Naive thymus-derived CD8-positive, alpha-beta T cell (primary cell): Measurements from ENCODE around the gene MTSS2. TPM values are rescaled to one million over a fixed set of nuclear protein-coding genes. Genes with fewer than 3 reads are reported as not detected.
"Not testable (repeated sequence)": the region's sequence is repeated elsewhere in the genome, so short reads cannot be mapped to it uniquely, and the experiment has no call there.

Experiments
- ATAC-seq, 2 donors: fragments of 150-1000 bp; cut with Tn5 transposase in 1 of 2; sonication (Bioruptor Pico), chemical (Tn5 transposase) in 1 of 2; 1 replicate in 1 of 2; 2 replicates in 1 of 2; pipeline ENCODE4 v1.10.0; 2021; ENCODE audit warnings: mild to moderate bottlenecking in 2 of 2, moderate library complexity in 2 of 2
- POLR2A ChIA-PET: fragments of 350-600 bp; sonication (Branson Sonifier 250); formaldehyde crosslinking; loops from one replicate; lab custom pipeline; 2021; ENCODE audit warnings: antibody characterized with exemption; lab: Charles Lee
- DNase-seq, 10 donors: peaks; one replicate each; pipeline versions ENCODE4 v3.0.0 to v3.0.0-alpha.2; 2020 to 2022
- H3K27ac Mint-ChIP-seq, 10 donors: one replicate each; pipeline ENCODE4 v1.8.0; 2020 to 2022; ENCODE audit warnings: mild to moderate bottlenecking in 10 of 10, mixed read lengths in 10 of 10, moderate library complexity in 4 of 10, inconsistent platforms in 1 of 10
- H3K27me3 Mint-ChIP-seq, 5 donors: one replicate each; pipeline ENCODE4 v1.8.0; 2021 to 2022; ENCODE audit warnings: mixed read lengths in 5 of 5
- H3K36me3 Mint-ChIP-seq, 3 donors: one replicate each; pipeline ENCODE4 v1.8.0; 2020 to 2022; ENCODE audit warnings: mixed read lengths in 3 of 3, mild to moderate bottlenecking in 2 of 3, inconsistent platforms in 1 of 3
- H3K4me1 Mint-ChIP-seq, 4 donors: one replicate each; pipeline ENCODE4 v1.8.0; 2021 to 2022; ENCODE audit warnings: mixed read lengths in 4 of 4
- H3K4me3 Mint-ChIP-seq, 10 donors: one replicate each; pipeline ENCODE4 v1.8.0; 2020 to 2022; ENCODE audit warnings: mild to moderate bottlenecking in 10 of 10, mixed read lengths in 10 of 10, moderate library complexity in 6 of 10, inconsistent platforms in 1 of 10
- H3K9me3 Mint-ChIP-seq, 9 donors: one replicate each; pipeline ENCODE4 v1.8.0; 2020 to 2022; ENCODE audit warnings: mixed read lengths in 9 of 9, mild to moderate bottlenecking in 3 of 9, inconsistent platforms in 1 of 9, moderate library complexity in 1 of 9
- polyA plus RNA-seq, 3 donors: library from polyadenylated mRNA; unstranded; fragments of 300-500 nt; fragmentation: Illumina TruSeq; gene quantifications; one replicate each; pipeline ENCODE4 v1.2.3, GENCODE V29; 2021
- total RNA-seq, 8 experiments: library from RNA in 2 of 8; stranded (reverse) in 2 of 8; gene quantifications; one replicate each; pipeline ENCODE4 v1.2.3 and lab custom pipeline; 2021 to 2026

MTSS2 gene
- total and polyA plus RNA-seq, 5 experiments from 2014 or later = 0.28 to 26.8 (median 23.3) TPM; not detected in 2

DNA sequence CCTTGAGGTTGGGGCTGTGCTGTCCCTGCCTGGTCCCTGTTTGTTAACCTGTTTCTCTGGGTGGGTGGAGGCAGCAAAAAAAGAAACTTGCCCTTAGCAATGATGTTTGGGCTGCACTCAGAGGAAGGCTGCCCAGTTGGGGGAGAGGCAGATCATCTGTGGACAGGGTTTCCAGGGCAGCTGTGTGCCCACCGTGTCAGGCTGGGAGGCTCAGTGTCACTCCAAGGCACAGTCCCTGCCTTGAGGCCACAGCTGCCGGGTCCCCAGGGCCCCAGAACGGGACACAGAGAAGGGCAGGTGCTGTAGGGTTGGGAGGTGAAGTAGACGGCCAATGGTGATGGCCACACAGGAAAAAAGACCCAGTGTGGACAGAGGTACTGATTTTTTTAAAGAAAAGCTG, 35.6 kb downstream of the MTSS2 start:
- DNase-seq (no peak), ATAC-seq (no peak)
- Mint-ChIP-seq H3K27ac (no peak overlapping the region), H3K36me3 (no peaks in the 10 kb centered on the region), H3K4me1 (peaks cover 2 to 6% (median 3%) of the 10 kb centered on the region in 4 donors), H3K27me3 (peaks cover 0 to 2% (median 0%) of the 10 kb centered on the region in 5 donors), H3K4me3 (no peak overlapping the region), H3K9me3 (no peaks in the 10 kb centered on the region)
- POLR2A ChIA-PET = interaction anchor here (0.6 kb wide), 1 partner anchor 485 kb away, joined by 4 read pairs; no protein-coding TSS in a partner anchor

DNA sequence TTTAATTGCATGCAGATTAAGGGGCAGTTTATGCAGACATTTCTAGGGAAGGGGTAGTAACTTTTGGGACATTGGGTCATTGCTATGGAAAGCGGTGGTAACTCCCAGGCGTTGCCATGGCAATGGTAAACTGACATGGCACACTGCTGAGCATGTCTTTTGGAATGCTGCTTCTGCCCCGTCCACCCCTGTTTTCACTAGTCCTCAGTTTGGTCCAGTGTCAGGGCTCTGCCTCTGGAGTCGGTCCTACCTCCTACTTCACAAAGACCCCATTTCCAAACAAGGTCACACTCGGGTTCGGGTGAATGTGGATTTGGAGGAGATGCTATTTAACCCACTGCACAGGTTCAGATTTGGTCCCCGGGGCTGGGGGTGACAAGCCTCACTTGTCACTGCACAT, 36.6 kb downstream of the MTSS2 start:
- POLR2A ChIA-PET = no interaction called here
- H3K4me3 Mint-ChIP-seq = no peak overlapping the region

GRCh38 chr16:70648606-70649005, 37.2 kb downstream of the MTSS2 start:
- H3K27ac Mint-ChIP-seq = no peak overlapping the region
- ATAC-seq = no peak

More for the DNA sequence above, 36.6 kb downstream of the MTSS2 start:
- no peaks in the 10 kb centered on the region for H3K9me3 Mint-ChIP-seq
- H3K4me1 Mint-ChIP-seq = peaks cover 2 to 6% (median 3%) of the 10 kb centered on the region in 4 donors
- ATAC-seq (no peak), DNase-seq (no peak)
- H3K27me3 Mint-ChIP-seq = peaks cover 0 to 2% (median 0%) of the 10 kb centered on the region in 5 donors
- H3K27ac Mint-ChIP-seq = no peak overlapping the region
- no peaks in the 10 kb centered on the region for H3K36me3 Mint-ChIP-seq

GRCh38 chr16:70647441-70648359, 38.2 kb downstream of the MTSS2 start:
- Mint-ChIP-seq H3K27me3 (peaks cover 0 to under 1% (median 0%) of the 10 kb centered on the region in 5 donors), H3K27ac (peak overlapping the region in 2 of 10 donors; percentile 29 to 49), H3K4me3 (peak overlapping the region in 1 of 10 donors; percentile 34), H3K4me1 (no peaks in the 10 kb centered on the region), H3K9me3 (no peaks in the 10 kb centered on the region), H3K36me3 (no peaks in the 10 kb centered on the region)
- POLR2A ChIA-PET = no interaction called here
- DNase-seq (no peak), ATAC-seq (no peak)

More at GRCh38 chr16:70648606-70649005, 37.2 kb downstream of the MTSS2 start:
- DNase-seq = no peak
- H3K4me1 Mint-ChIP-seq = peaks cover 0 to 1% (median under 1%) of the 10 kb centered on the region in 4 donors
- H3K36me3 Mint-ChIP-seq = no peaks in the 10 kb centered on the region
- no peaks in the 10 kb centered on the region for H3K27me3 Mint-ChIP-seq
- H3K4me3 Mint-ChIP-seq = no peak overlapping the region
- H3K9me3 Mint-ChIP-seq = no peaks in the 10 kb centered on the region
- POLR2A ChIA-PET = no interaction called here

DNA sequence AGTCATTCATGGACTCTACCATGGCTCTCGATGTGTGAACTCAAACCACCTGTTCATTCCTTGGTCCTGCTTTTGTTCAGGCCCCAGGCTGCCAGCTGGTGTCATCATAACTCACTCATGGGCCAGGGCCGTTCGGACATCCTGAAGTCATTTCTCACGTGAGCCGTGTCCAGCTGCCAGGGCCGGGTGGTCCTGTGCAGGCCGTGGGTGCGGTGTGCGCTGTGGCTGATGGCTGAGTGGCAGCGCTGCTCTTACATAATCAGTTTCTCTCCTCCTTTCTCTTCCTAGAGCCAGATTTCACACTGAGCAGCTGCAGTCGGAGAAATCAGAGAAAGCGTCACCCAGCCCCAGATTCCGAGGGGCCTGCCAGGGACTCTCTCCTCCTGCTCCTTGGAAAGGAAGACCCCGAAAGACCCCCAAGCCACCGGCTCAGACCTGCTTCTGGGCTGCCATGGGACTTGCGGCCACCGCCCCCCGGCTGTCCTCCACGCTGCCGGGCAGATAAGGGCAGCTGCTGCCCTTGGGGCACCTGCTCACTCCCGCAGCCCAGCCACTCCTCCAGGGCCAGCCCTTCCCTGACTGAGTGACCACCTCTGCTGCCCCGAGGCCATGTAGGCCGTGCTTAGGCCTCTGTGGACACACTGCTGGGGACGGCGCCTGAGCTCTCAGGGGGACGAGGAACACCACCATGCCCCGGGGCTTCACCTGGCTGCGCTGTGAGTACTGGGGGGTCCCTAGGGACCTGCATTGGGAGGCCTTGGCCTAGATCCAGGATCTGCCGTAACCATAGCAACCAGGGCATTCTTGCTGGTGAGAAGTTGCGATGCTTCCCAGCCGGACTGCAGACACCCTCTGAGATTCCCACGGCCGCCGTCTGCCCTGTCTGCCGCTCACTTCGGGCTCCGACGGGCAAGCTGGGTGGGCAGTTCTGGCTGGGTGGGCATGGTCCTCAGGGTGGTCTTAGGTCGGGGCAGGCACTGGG, 39.3 kb downstream of the MTSS2 start, which contains the start of gene IL34:
TSS of gene IL34 (plus strand) at position 300 of the 982 bp plus-strand sequence. CDS start at position 689, 389 bp downstream.
- no peak for ATAC-seq
- peaks cover 0 to 7% (median 0%) of the 10 kb centered on the region in 5 donors for H3K27me3 Mint-ChIP-seq
- H3K9me3 Mint-ChIP-seq = no peaks in the 10 kb centered on the region
- no peak for DNase-seq
- no peaks in the 10 kb centered on the region for H3K36me3 Mint-ChIP-seq
- no peak within 1 kb of the TSS for H3K4me3 Mint-ChIP-seq
- peak within 1 kb of the TSS in 1 of 10 donors; percentile 40 for H3K27ac Mint-ChIP-seq
- H3K4me1 Mint-ChIP-seq = no peaks in the 10 kb centered on the region
- POLR2A ChIA-PET = no interaction called here

- peak overlapping the region in 1 of 10 donors; percentile 40 for H3K27ac Mint-ChIP-seq
- H3K4me3 Mint-ChIP-seq = no peak overlapping the region
- DNase-seq (no peak), ATAC-seq (no peak)
- no peaks in the 10 kb centered on the region for H3K36me3 Mint-ChIP-seq
- H3K4me1 Mint-ChIP-seq = no peaks in the 10 kb centered on the region
- H3K27me3 Mint-ChIP-seq = peaks cover 0 to 7% (median 0%) of the 10 kb centered on the region in 5 donors
- POLR2A ChIA-PET = no interaction called here
- H3K9me3 Mint-ChIP-seq = no peaks in the 10 kb centered on the region
Measured at GRCh38 chr16:70644763-70645597, 40.9 kb downstream of the MTSS2 start.

GRCh38 chr16:70643264-70643663, 42.6 kb downstream of the MTSS2 start:
- DNase-seq, H3K4me1 Mint-ChIP-seq, ATAC-seq, H3K27me3 Mint-ChIP-seq, H3K9me3 Mint-ChIP-seq, H3K36me3 Mint-ChIP-seq, H3K27ac Mint-ChIP-seq, H3K4me3 Mint-ChIP-seq, POLR2A ChIA-PET: not testable (repeated sequence)

DNA sequence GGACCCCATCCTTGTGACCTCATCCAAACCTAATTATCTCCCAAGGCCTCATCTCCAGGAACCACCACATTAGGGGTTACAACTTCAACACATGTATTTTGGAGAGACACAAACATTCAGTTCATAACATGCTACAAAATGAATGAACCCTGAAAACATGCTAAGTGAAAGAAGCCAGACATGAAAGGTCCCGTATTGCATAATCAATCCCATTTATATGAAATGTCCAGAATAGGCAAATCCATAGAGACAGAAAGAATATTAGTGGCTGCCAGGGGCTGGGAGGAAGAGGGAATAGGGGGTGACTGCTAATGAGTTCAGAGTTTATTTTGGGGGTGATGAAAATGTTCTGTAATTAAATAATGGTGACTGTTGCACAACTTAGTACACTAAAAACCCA, 43.2 kb downstream of the MTSS2 start:
- ATAC-seq = no peak
- no peak overlapping the region for H3K4me3 Mint-ChIP-seq
- H3K9me3 Mint-ChIP-seq = no peaks in the 10 kb centered on the region
- DNase-seq = no peak
- H3K27me3 Mint-ChIP-seq = peaks cover 0 to 9% (median 0%) of the 10 kb centered on the region in 5 donors
- POLR2A ChIA-PET = no interaction called here
- no peak overlapping the region for H3K27ac Mint-ChIP-seq
- H3K4me1 Mint-ChIP-seq = no peaks in the 10 kb centered on the region
- H3K36me3 Mint-ChIP-seq = no peaks in the 10 kb centered on the region

GRCh38 chr16:70638814-70639792, 46.8 kb downstream of the MTSS2 start:
- POLR2A ChIA-PET = no interaction called here
- no peaks in the 10 kb centered on the region for H3K36me3 Mint-ChIP-seq
- H3K4me1 Mint-ChIP-seq = no peaks in the 10 kb centered on the region
- H3K27me3 Mint-ChIP-seq = peaks cover 0 to 9% (median 0%) of the 10 kb centered on the region in 5 donors
- no peaks in the 10 kb centered on the region for H3K9me3 Mint-ChIP-seq
- no peak overlapping the region for H3K4me3 Mint-ChIP-seq
- peak overlapping the region in 1 of 10 donors; percentile 39 for H3K27ac Mint-ChIP-seq
- DNase-seq (no peak), ATAC-seq (no peak)
